HepG2 (cell line): ENCODE data around the gene WIF1. TPM values are rescaled to one million over a fixed set of nuclear protein-coding genes. Genes with fewer than 3 reads are reported as not detected.

Experiments used
- FOSL1 ChIP-seq: sonication (generic); formaldehyde crosslinking; IDR thresholded peaks from 2 replicates; pipeline ENCODE4 v1.9.0; 2021; ENCODE audit warnings: missing genetic modification reagents, borderline replicate concordance
- FOXP1 ChIP-seq, 2 experiments: fragments of 450-650 bp in 1 of 2; IDR thresholded peaks; 2 replicates each; pipeline ENCODE4 v1.6.1; 2017 to 2018; ENCODE audit warnings: antibody characterized with exemption in 1 of 2
- GPN1 ChIP-seq: sonication (generic); formaldehyde crosslinking; IDR thresholded peaks from 2 replicates; pipeline ENCODE4 v1.5.1; 2020; ENCODE audit warnings: missing genetic modification reagents, borderline replicate concordance
- HIVEP1 ChIP-seq: sonication (generic); formaldehyde crosslinking; IDR thresholded peaks from 2 replicates; pipeline ENCODE4 v1.4.0; 2020; ENCODE audit warnings: mild to moderate bottlenecking, missing genetic modification reagents
- MBD4 ChIP-seq: IDR thresholded peaks from 2 replicates; pipeline ENCODE4 v1.6.1; 2012; ENCODE audit warnings: low read length, inconsistent platforms, borderline replicate concordance
- REL ChIP-seq: sonication (generic); formaldehyde crosslinking; conservative IDR thresholded peaks from 2 replicates; pipeline ENCODE4 v1.8.0; 2022; ENCODE audit warnings: mild to moderate bottlenecking, missing genetic modification reagents, moderate library complexity
- SMAD9 ChIP-seq: sonication (generic); formaldehyde crosslinking; IDR thresholded peaks from 2 replicates; pipeline ENCODE4 v1.5.1; 2020; ENCODE audit warnings: mild to moderate bottlenecking, missing genetic modification reagents
- SRSF1 ChIP-seq: fragments of 200-400 bp; formaldehyde crosslinking; optimal IDR thresholded peaks from 2 replicates; pipeline ENCODE3; 2017; ENCODE audit warnings: mild to moderate bottlenecking, low read depth, low read length, moderate library complexity
- TEAD3 ChIP-seq: optimal IDR thresholded peaks from 2 replicates; pipeline ENCODE3; 2016; ENCODE audit warnings: borderline replicate concordance
- THYN1 ChIP-seq: sonication (generic); formaldehyde crosslinking; IDR thresholded peaks from 2 replicates; pipeline ENCODE4 v1.8.1; 2023; ENCODE audit warnings: low read depth, mild to moderate bottlenecking, moderate library complexity, missing genetic modification reagents, borderline replicate concordance
- U2AF2 ChIP-seq: fragments of 200-400 bp; formaldehyde crosslinking; IDR thresholded peaks from 2 replicates; pipeline ENCODE4 v1.6.1; 2017; ENCODE audit warnings: low read depth, mild to moderate bottlenecking, low read length
- ZNF138 ChIP-seq: sonication (generic); formaldehyde crosslinking; IDR thresholded peaks from 2 replicates; pipeline ENCODE4 v1.5.0; 2020; ENCODE audit warnings: mild to moderate bottlenecking, low read depth, missing genetic modification reagents
- ZNF180 ChIP-seq: sonication (generic); formaldehyde crosslinking; IDR thresholded peaks from 2 replicates; pipeline ENCODE4 v1.4.0; 2020; ENCODE audit warnings: low read depth, missing genetic modification reagents, borderline replicate concordance
- ZNF441 ChIP-seq: sonication (generic); formaldehyde crosslinking; IDR thresholded peaks from 2 replicates; pipeline ENCODE4 v1.7.0; 2021; ENCODE audit warnings: missing genetic modification reagents, borderline replicate concordance
- ZNF670 ChIP-seq: sonication (generic); formaldehyde crosslinking; IDR thresholded peaks from 2 replicates; pipeline ENCODE4 v1.8.0; 2022; ENCODE audit warnings: mild to moderate bottlenecking, missing genetic modification reagents, borderline replicate concordance
- ZNF850 ChIP-seq: sonication (generic); formaldehyde crosslinking; conservative IDR thresholded peaks from 2 replicates; pipeline ENCODE4 v1.9.0; 2021; ENCODE audit warnings: mild to moderate bottlenecking, missing genetic modification reagents
- ZNF891 ChIP-seq: sonication (generic); formaldehyde crosslinking; IDR thresholded peaks from 2 replicates; pipeline ENCODE4 v1.5.0; 2020; ENCODE audit warnings: mild to moderate bottlenecking, missing genetic modification reagents
- polyA plus RNA-seq, 8 experiments: library from polyadenylated mRNA; depleted of rRNA in 3 of 8; stranded (reverse) in 7 of 8; unstranded in 1 of 8; fragments of >200 nt; fragmentation: Illumina TruSeq in 4 of 8; extraction: Trizol in 4 of 8; gene quantifications; 2 replicates each; pipeline versions ENCODE4 v1.2.1 to v1.2.3, GENCODE V29; 2011 to 2016; ENCODE audit warnings: low read depth in 4 of 8, missing spikeins in 1 of 8, mixed read lengths in 1 of 8; ENCODE audit not compliant: insufficient read depth in 1 of 8
- total RNA-seq, 5 experiments: library from RNA; depleted of rRNA; stranded (reverse); fragments of >200 nt; fragmentation: Illumina TruSeq; extraction: Trizol; gene quantifications; 2 replicates each; pipeline ENCODE4 v1.2.3, GENCODE V29; 2016; ENCODE audit warnings: low read depth in 1 of 5
- TF ChIP-seq, protein P1 (sequence below): sonication (generic); formaldehyde crosslinking; IDR thresholded peaks from 2 replicates; pipeline ENCODE4 v1.4.0; 2020; ENCODE audit warnings: missing genetic modification reagents
- TF ChIP-seq, protein P2 (sequence below): sonication (generic); formaldehyde crosslinking; IDR thresholded peaks from 2 replicates; pipeline ENCODE4 v1.4.0; 2020; ENCODE audit warnings: mild to moderate bottlenecking, low read depth, missing genetic modification reagents
- TF ChIP-seq, protein P3 (sequence below): sonication (generic); formaldehyde crosslinking; IDR thresholded peaks from 2 replicates; pipeline ENCODE4 v1.5.1; 2020; ENCODE audit warnings: missing genetic modification reagents, mild to moderate bottlenecking, borderline replicate concordance
- TF ChIP-seq, protein P4 (sequence below): IDR thresholded peaks from 2 replicates; pipeline ENCODE4 v1.6.1; 2012; ENCODE audit warnings: low read depth, low read length, improper control_type of control experiment

Gene WIF1
- total and polyA plus RNA-seq, 2 of the 13 experiments (the other 11 are each of a cell fraction or from before 2014, with no cell fraction given): not detected

DNA sequence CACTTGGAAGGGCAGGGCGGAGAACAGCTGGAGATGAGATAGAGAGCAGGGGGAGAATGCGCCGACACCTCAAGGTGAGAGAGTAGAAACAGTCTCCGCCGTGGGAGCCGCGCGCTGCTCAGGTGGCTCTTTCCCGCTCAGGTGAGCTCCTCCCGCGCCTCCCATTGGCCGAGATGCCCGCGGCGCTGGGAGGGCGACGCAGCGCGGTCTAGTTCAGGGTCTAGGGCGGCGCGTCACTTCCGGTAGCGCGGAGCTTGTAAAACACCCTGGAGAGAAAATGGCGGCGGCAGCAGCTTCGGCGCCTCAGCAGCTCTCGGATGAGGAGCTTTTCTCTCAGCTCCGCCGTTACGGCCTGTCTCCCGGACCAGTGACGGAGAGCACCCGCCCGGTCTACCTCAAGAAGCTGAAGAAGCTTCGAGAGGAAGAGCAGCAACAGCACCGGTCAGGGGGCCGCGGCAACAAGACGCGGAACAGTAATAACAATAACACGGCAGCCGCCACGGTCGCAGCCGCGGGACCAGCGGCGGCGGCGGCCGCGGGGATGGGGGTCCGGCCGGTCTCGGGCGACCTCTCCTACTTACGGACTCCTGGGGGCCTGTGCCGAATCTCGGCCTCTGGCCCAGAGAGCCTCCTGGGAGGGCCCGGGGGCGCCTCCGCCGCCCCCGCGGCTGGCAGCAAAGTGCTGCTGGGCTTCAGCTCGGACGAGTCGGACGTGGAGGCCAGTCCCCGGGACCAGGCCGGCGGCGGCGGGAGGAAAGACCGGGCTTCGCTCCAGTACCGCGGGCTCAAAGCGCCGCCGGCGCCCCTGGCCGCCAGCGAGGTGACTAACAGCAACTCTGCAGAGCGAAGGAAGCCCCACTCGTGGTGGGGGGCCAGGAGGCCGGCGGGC lies 48.5 kb upstream of the WIF1 start, which contains the start of gene LEMD3 (continued):
- TF ChIP-seq, protein P1, sequence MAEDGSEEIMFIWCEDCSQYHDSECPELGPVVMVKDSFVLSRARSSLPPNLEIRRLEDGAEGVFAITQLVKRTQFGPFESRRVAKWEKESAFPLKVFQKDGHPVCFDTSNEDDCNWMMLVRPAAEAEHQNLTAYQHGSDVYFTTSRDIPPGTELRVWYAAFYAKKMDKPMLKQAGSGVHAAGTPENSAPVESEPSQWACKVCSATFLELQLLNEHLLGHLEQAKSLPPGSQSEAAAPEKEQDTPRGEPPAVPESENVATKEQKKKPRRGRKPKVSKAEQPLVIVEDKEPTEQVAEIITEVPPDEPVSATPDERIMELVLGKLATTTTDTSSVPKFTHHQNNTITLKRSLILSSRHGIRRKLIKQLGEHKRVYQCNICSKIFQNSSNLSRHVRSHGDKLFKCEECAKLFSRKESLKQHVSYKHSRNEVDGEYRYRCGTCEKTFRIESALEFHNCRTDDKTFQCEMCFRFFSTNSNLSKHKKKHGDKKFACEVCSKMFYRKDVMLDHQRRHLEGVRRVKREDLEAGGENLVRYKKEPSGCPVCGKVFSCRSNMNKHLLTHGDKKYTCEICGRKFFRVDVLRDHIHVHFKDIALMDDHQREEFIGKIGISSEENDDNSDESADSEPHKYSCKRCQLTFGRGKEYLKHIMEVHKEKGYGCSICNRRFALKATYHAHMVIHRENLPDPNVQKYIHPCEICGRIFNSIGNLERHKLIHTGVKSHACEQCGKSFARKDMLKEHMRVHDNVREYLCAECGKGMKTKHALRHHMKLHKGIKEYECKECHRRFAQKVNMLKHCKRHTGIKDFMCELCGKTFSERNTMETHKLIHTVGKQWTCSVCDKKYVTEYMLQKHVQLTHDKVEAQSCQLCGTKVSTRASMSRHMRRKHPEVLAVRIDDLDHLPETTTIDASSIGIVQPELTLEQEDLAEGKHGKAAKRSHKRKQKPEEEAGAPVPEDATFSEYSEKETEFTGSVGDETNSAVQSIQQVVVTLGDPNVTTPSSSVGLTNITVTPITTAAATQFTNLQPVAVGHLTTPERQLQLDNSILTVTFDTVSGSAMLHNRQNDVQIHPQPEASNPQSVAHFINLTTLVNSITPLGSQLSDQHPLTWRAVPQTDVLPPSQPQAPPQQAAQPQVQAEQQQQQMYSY: peak; percentile 78
- TF ChIP-seq, protein P2, sequence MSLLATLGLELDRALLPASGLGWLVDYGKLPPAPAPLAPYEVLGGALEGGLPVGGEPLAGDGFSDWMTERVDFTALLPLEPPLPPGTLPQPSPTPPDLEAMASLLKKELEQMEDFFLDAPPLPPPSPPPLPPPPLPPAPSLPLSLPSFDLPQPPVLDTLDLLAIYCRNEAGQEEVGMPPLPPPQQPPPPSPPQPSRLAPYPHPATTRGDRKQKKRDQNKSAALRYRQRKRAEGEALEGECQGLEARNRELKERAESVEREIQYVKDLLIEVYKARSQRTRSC (CRISPR knock-in tag): peak; percentile 99
- peak; percentile 77; the same call in 1 of the 2 replicates for TF ChIP-seq ZNF850 (CRISPR knock-in tag)
- TF ChIP-seq FOXP1 (IDR thresholded peaks at IDR 0.05): no peak
- TF ChIP-seq FOXP1 (CRISPR knock-in tag; IDR thresholded peaks at IDR 0.05): no peak
- TF ChIP-seq ZNF891 (CRISPR knock-in tag): peak; percentile 100
- peak; percentile 92 for TF ChIP-seq REL (CRISPR knock-in tag)
- TF ChIP-seq SRSF1: peak; percentile 75
- peak; percentile 99 for TF ChIP-seq ZNF138 (CRISPR knock-in tag)
- no peak for TF ChIP-seq U2AF2
- TF ChIP-seq FOSL1 (CRISPR knock-in tag): peak; percentile 75; the same call in 1 of the 2 replicates
- TF ChIP-seq ZNF180 (CRISPR knock-in tag): no peak
- TF ChIP-seq, protein P3, sequence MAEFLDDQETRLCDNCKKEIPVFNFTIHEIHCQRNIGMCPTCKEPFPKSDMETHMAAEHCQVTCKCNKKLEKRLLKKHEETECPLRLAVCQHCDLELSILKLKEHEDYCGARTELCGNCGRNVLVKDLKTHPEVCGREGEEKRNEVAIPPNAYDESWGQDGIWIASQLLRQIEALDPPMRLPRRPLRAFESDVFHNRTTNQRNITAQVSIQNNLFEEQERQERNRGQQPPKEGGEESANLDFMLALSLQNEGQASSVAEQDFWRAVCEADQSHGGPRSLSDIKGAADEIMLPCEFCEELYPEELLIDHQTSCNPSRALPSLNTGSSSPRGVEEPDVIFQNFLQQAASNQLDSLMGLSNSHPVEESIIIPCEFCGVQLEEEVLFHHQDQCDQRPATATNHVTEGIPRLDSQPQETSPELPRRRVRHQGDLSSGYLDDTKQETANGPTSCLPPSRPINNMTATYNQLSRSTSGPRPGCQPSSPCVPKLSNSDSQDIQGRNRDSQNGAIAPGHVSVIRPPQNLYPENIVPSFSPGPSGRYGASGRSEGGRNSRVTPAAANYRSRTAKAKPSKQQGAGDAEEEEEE (CRISPR knock-in tag): no peak
- TF ChIP-seq SMAD9 (CRISPR knock-in tag): peak; percentile 99
- TF ChIP-seq THYN1 (CRISPR knock-in tag): peak; percentile 98; the same call in 1 of the 2 replicates
- TF ChIP-seq GPN1: peak; percentile 89; the same call in 1 of the 2 replicates
- peak; percentile 93 for TF ChIP-seq HIVEP1
- TF ChIP-seq TEAD3: peak; percentile 84
- TF ChIP-seq MBD4: no peak
- TF ChIP-seq ZNF441 (CRISPR knock-in tag): peak; percentile 97
- TF ChIP-seq, protein P4, sequence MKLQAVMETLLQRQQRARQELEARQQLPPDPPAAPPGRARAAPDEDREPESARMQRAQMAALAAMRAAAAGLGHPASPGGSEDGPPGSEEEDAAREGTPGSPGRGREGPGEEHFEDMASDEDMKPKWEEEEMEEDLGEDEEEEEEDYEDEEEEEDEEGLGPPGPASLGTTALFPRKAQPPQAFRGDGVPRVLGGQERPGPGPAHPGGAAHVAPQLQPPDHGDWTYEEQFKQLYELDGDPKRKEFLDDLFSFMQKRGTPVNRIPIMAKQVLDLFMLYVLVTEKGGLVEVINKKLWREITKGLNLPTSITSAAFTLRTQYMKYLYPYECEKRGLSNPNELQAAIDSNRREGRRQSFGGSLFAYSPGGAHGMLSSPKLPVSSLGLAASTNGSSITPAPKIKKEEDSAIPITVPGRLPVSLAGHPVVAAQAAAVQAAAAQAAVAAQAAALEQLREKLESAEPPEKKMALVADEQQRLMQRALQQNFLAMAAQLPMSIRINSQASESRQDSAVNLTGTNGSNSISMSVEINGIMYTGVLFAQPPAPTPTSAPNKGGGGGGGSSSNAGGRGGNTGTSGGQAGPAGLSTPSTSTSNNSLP: no peak
- peak; percentile 92; the same call in 1 of the 2 replicates for TF ChIP-seq ZNF670 (CRISPR knock-in tag)
